Karpas-422 (cell line): ENCODE results near the gene C16orf89. TPM values are rescaled to one million over a fixed set of nuclear protein-coding genes. Genes with fewer than 3 reads are reported as not detected.
"Not testable (repeated sequence)": the region's sequence is repeated elsewhere in the genome, so short reads cannot be mapped to it uniquely, and the experiment has no call there.

ENCODE experiments used
- DNase-seq: peaks from one replicate; pipeline ENCODE4 v3.0.0-alpha.2; 2015
- H2AFZ ChIP-seq: fragments of 200-600 bp; sonication (generic); 2 replicates; pipeline ENCODE4 v1.6.1; 2014; ENCODE audit warnings: antibody characterized with exemption, low read length, mixed read lengths
- H3K27ac ChIP-seq: fragments of 200-600 bp; sonication (generic); 2 replicates; pipeline ENCODE4 v1.5.1; 2014; ENCODE audit warnings: mild to moderate bottlenecking, low read length, moderate library complexity
- H3K27me3 ChIP-seq: fragments of 200-600 bp; sonication (generic); 2 replicates; pipeline ENCODE4 v1.6.1; 2014; ENCODE audit warnings: low read length, mixed read lengths
- H3K36me3 ChIP-seq: fragments of 200-600 bp; sonication (generic); 2 replicates; pipeline ENCODE4 v1.6.1; 2014; ENCODE audit warnings: low read length, mixed read lengths; ENCODE audit not compliant: insufficient read depth
- H3K4me1 ChIP-seq: fragments of 200-600 bp; sonication (generic); 2 replicates; pipeline ENCODE4 v1.6.1; 2014; ENCODE audit warnings: mild to moderate bottlenecking, low read length, mixed read lengths
- H3K4me2 ChIP-seq: fragments of 200-600 bp; sonication (generic); 2 replicates; pipeline ENCODE4 v1.6.1; 2014; ENCODE audit warnings: low read length, low read depth, mild to moderate bottlenecking; ENCODE audit not compliant: poor library complexity, severe bottlenecking
- H3K4me3 ChIP-seq: fragments of 200-600 bp; sonication (generic); 2 replicates; pipeline ENCODE4 v1.5.1; 2014; ENCODE audit warnings: mild to moderate bottlenecking, antibody characterized with exemption, low read length, mixed read lengths
- H3K79me2 ChIP-seq: fragments of 200-600 bp; sonication (generic); 2 replicates; pipeline ENCODE4 v1.6.1; 2014; ENCODE audit warnings: mild to moderate bottlenecking, low read length, mixed read lengths
- H3K9ac ChIP-seq: fragments of 200-600 bp; sonication (generic); 2 replicates; pipeline ENCODE4 v1.6.0; 2014; ENCODE audit warnings: low read length
- H3K9me2 ChIP-seq: fragments of 200-600 bp; sonication (generic), shearing (Covaris generic); replicated peaks from 2 replicates; pipeline ENCODE4 v1.6.0; 2014; ENCODE audit warnings: mild to moderate bottlenecking, low read length, moderate library complexity; ENCODE audit not compliant: insufficient read depth
- H3K9me3 ChIP-seq: fragments of 300-700, 200-600 bp; sonication (generic); 2 replicates; pipeline ENCODE4 v1.6.1; 2014; ENCODE audit warnings: low read length, mixed read lengths
- H4K20me1 ChIP-seq: fragments of 200-600 bp; sonication (generic); 2 replicates; pipeline ENCODE4 v1.6.1; 2014; ENCODE audit warnings: mild to moderate bottlenecking, antibody characterized with exemption, low read length, low read depth; ENCODE audit not compliant: insufficient read depth
- total RNA-seq: library from RNA; depleted of rRNA; stranded (reverse); fragments of >200 nt; shearing (Covaris generic); gene quantifications from 2 replicates; pipeline ENCODE4 v1.2.3, GENCODE V29; 2014; ENCODE audit warnings: low replicate concordance; rRNA removed

C16orf89 gene
- total RNA-seq = not detected in 2 replicates

DNA sequence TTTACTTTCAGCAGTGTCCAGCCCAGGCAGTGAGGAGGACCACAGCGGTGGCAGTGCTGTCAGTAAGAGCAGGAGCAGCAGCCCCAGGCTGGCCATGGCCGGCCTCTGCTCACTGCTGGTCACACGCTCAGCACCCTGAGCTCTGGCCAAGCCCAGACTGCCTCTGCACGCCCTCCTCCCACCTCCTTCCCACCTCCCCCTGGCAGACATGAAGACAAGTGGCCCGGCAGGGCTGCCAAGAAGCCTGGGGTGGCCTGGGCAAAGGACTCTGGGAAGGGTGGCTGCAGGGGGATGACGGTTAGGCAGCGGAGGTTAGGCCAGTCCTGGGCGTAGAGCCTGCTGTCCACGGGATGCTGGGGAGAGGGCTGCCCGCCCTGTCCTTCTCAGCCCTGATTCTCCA lies at the start of gene C16orf89:
Gene C16orf89 (minus strand): TSS at position 144 of the 400 bp plus-strand sequence. CDS start 48 bp downstream, at position 96.
- no peaks in the 10 kb centered on the region for H3K36me3 ChIP-seq
- no peak within 1 kb of the TSS for H3K4me3 ChIP-seq
- H3K9ac ChIP-seq = no peak within 1 kb of the TSS
- no peaks in the 10 kb centered on the region for H3K79me2 ChIP-seq
- H3K9me2 ChIP-seq = no peaks in the 10 kb centered on the region
- H2AFZ ChIP-seq = no peak within 1 kb of the TSS
- H3K4me2 ChIP-seq = no peak within 1 kb of the TSS
- H3K27ac ChIP-seq = no peak within 1 kb of the TSS
- H3K4me1 ChIP-seq = peaks cover 6% of the 10 kb centered on the region; the same call in 1 of the 2 replicates
- DNase-seq = no peak
- no peaks in the 10 kb centered on the region for H3K27me3 ChIP-seq
- H3K9me3 ChIP-seq = no peaks in the 10 kb centered on the region
- no peaks in the 10 kb centered on the region for H4K20me1 ChIP-seq

DNA sequence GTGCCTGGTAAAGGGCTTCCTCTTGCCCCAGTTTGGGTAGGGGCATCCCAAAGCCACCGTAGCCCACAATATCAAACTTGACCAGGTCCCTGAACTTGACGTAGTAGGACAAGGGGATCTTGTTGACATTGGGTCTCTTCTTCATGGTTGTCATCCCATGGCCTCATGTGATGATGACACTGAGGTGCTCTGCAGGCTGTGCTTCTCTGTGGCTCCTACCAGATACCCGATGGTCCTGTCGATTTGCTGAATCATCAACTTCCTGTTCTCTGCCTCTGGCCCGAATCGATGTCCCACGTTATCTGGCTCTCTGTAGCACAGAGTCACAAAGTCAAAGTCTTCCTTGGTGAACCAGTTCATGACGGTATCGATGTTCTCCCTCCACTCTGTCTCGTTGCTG lies 45.2 kb upstream of the C16orf89 start:
- H3K27ac ChIP-seq, H4K20me1 ChIP-seq, H2AFZ ChIP-seq, DNase-seq, H3K27me3 ChIP-seq, H3K4me3 ChIP-seq, H3K4me2 ChIP-seq, H3K36me3 ChIP-seq, H3K4me1 ChIP-seq, H3K9me2 ChIP-seq, H3K9ac ChIP-seq, H3K79me2 ChIP-seq, H3K9me3 ChIP-seq: not testable (repeated sequence)

DNA sequence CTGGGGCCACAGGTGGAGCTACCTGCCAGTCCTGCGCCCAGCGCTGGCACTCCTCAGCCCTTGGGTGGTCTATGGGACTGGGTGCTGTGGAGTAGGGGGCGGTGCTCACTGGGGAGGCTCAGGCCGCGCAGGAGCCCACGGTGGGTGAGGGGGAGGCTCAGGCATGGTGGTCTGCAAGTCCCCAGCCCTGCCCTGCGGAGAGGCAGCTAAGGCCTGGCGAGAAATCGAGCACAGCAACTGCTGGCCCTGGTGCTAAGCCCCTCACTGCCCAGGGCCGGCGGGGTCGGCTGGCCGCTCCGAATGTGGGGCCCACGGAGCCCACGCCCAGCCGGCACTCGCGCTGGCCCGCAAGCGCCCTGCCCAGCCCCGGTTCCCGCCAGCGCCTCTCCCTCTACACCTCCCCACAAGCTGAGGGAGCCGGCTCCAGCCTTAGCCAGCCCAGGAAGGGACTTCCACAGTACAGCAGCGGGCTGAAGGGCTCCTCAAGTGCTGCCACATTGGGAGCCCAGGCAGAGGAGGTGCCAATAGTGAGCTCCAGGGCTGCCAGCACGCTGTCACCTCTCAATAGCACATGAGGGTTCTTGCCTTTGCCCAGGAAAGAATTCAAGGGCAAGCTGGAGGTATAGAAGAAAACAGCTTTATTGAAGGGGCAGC lies 42.9 kb upstream of the C16orf89 start:
- DNase-seq = no peak
- no peaks in the 10 kb centered on the region for H3K27me3 ChIP-seq
- H3K9me3 ChIP-seq = no peaks in the 10 kb centered on the region

GRCh38 chr16:5105039-5105438 lies 39.3 kb upstream of the C16orf89 start:
- H3K36me3 ChIP-seq, H3K9me3 ChIP-seq, H3K4me1 ChIP-seq, H3K27ac ChIP-seq, H2AFZ ChIP-seq, DNase-seq, H3K9ac ChIP-seq, H3K79me2 ChIP-seq, H3K27me3 ChIP-seq, H4K20me1 ChIP-seq, H3K4me3 ChIP-seq, H3K4me2 ChIP-seq, H3K9me2 ChIP-seq: not testable (repeated sequence)

More for the DNA sequence above, 42.9 kb upstream of the C16orf89 start:
- Histone ChIP-seq H3K79me2 (no peaks in the 10 kb centered on the region), H3K36me3 (no peaks in the 10 kb centered on the region), H3K4me2 (no peak overlapping the region), H3K9me2 (no peaks in the 10 kb centered on the region), H3K4me1 (no peaks in the 10 kb centered on the region), H4K20me1 (no peaks in the 10 kb centered on the region), H2AFZ (no peak overlapping the region), H3K4me3 (no peak overlapping the region), H3K27ac (no peak overlapping the region), H3K9ac (no peak overlapping the region)

DNA sequence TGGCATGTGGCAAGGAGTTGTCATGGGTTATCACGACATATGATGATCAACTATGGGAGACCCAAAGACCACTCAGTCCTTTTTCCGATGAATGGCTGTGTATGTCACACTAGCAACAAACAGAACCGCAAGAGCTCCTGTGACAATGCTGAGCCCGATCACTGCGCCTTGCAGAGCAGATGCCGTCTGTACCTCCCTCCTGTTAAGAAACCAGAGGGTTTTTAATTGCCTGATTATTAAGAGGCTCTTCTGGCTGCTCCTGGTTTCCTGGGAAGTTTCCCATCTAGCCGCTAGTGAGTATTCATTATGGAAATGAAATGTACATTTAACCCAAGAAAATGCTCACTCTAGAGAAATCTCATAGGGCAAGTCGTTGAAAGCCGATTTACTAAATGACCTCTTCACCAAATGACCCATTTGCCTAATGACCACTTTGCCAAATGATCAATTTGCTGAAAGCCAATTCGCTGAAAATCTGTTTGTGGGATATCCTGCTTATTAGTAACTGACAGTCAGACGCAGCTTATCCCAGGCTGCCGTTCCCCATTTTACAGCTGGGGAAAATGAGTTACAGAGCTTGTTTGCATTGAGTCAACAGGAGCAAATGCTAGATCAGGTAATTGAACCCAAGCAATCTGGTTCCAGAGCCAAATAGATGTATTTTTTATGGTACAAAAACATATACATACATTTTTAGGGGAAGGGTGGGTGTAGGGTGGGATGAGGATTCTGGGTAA lies 37.7 kb upstream of the C16orf89 start:
- H3K4me2 ChIP-seq, H3K36me3 ChIP-seq, H3K9ac ChIP-seq, H3K4me1 ChIP-seq, H3K9me2 ChIP-seq, H3K4me3 ChIP-seq, DNase-seq, H3K27ac ChIP-seq, H2AFZ ChIP-seq, H3K79me2 ChIP-seq, H3K9me3 ChIP-seq, H3K27me3 ChIP-seq, H4K20me1 ChIP-seq: not testable (repeated sequence)

DNA sequence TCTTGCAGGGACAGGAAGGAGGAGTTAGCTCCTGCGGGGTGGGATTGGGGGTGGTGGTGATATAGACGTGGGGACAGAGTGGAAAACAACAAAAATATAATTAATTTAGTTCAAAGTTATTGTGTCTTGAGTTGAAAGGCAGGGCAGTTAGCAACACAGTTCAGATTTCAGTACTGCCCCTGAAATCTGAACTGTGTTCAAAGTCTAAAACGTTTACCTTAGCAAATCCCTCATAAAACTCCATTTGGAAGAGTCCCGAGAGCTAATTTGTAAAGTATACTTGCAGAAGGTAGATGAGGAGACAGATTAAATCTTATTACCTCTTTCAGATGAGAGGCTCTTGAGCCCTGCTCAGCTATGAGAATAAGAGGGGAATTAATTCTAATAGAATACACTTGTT lies 33.4 kb upstream of the C16orf89 start:
- not testable (repeated sequence) for H3K4me3 ChIP-seq, H4K20me1 ChIP-seq, H3K9me2 ChIP-seq, H3K36me3 ChIP-seq, H3K4me2 ChIP-seq, H3K9me3 ChIP-seq, H2AFZ ChIP-seq, H3K27ac ChIP-seq, H3K27me3 ChIP-seq, DNase-seq, H3K9ac ChIP-seq
- Histone ChIP-seq H3K79me2 (peaks cover 13% of the 10 kb centered on the region), H3K4me1 (peaks cover 11% of the 10 kb centered on the region)

GRCh38 chr16:5098221-5099159 lies 32.7 kb upstream of the C16orf89 start:
- Histone ChIP-seq H3K9ac (peak overlapping the region; percentile 26; the same call in 1 of the 2 replicates), H3K4me1 (peaks cover 11% of the 10 kb centered on the region), H3K79me2 (peaks cover 13% of the 10 kb centered on the region), H3K4me3 (peak overlapping the region; percentile 54; the same call in 1 of the 2 replicates), H3K4me2 (peak overlapping the region; percentile 52)
- not testable (repeated sequence) for H2AFZ ChIP-seq, H4K20me1 ChIP-seq, H3K9me3 ChIP-seq, H3K27me3 ChIP-seq, H3K9me2 ChIP-seq, H3K36me3 ChIP-seq, H3K27ac ChIP-seq
- DNase-seq = peak; percentile 79
